Trophoblast cell (in vitro differentiated cells and primary cell): ENCODE data around the gene TMEM185A.
A peak's percentile ranks its signal among the peaks of the same experiment; 100 is the strongest.

ENCODE experiments used
- DNase-seq, 2 donors: peaks; one replicate each; pipeline ENCODE4 v3.0.0-alpha.2; 2016
- H2AFZ ChIP-seq: 2 replicates; pipeline ENCODE4 v1.6.1; 2013; ENCODE audit warnings: low read length, moderate library complexity, mild to moderate bottlenecking; ENCODE audit not compliant: insufficient read depth, poor library complexity
- H2AK5ac ChIP-seq: 2 replicates; pipeline ENCODE4 v1.6.1; 2013; ENCODE audit warnings: mild to moderate bottlenecking, low read length
- H2BK120ac ChIP-seq: 2 replicates; pipeline ENCODE4 v1.6.1; 2013; ENCODE audit warnings: low read length, mild to moderate bottlenecking, moderate library complexity; ENCODE audit not compliant: insufficient read depth, poor library complexity
- H2BK12ac ChIP-seq: 2 replicates; pipeline ENCODE4 v1.6.1; 2013; ENCODE audit warnings: mild to moderate bottlenecking, low read length, moderate library complexity
- H2BK5ac ChIP-seq: 2 replicates; pipeline ENCODE4 v1.6.1; 2013; ENCODE audit warnings: low read length, low read depth, moderate library complexity, mild to moderate bottlenecking; ENCODE audit not compliant: poor library complexity
- H3K14ac ChIP-seq: 2 replicates; pipeline ENCODE4 v1.6.1; 2013; ENCODE audit warnings: mild to moderate bottlenecking, low read length
- H3K18ac ChIP-seq: 2 replicates; pipeline ENCODE4 v1.6.1; 2013; ENCODE audit warnings: mild to moderate bottlenecking, low read length
- H3K23ac ChIP-seq: 2 replicates; pipeline ENCODE4 v1.6.1; 2013; ENCODE audit warnings: low read length
- H3K27ac ChIP-seq: 2 replicates; pipeline ENCODE4 v1.5.1; 2013; ENCODE audit warnings: low read depth, mild to moderate bottlenecking, inconsistent platforms, low read length, moderate library complexity
- H3K27me3 ChIP-seq: 2 replicates; pipeline ENCODE4 v1.6.1; 2013; ENCODE audit warnings: inconsistent platforms, mild to moderate bottlenecking, low read length, moderate library complexity; ENCODE audit not compliant: insufficient read depth
- H3K36me3 ChIP-seq, 2 experiments: 1 replicate in 1 of 2; 2 replicates in 1 of 2; pipeline ENCODE4 v1.6.1; 2013; ENCODE audit warnings: low read length in 2 of 2, mild to moderate bottlenecking in 2 of 2, moderate library complexity in 1 of 2; ENCODE audit not compliant: insufficient read depth in 2 of 2, control insufficient read depth in 1 of 2
- H3K4ac ChIP-seq: 2 replicates; pipeline ENCODE4 v1.6.1; 2013; ENCODE audit warnings: low read depth, mild to moderate bottlenecking, low read length, moderate library complexity
- H3K4me1 ChIP-seq, 2 experiments: 1 replicate in 1 of 2; 2 replicates in 1 of 2; pipeline ENCODE4 v1.6.1; 2013; ENCODE audit warnings: low read length in 2 of 2, mild to moderate bottlenecking in 2 of 2, moderate library complexity in 1 of 2; ENCODE audit not compliant: insufficient read depth in 2 of 2, control insufficient read depth in 1 of 2
- H3K4me2 ChIP-seq: 2 replicates; pipeline ENCODE4 v1.6.1; 2013; ENCODE audit warnings: inconsistent platforms, mild to moderate bottlenecking, low read length, moderate library complexity
- H3K4me3 ChIP-seq: 2 replicates; pipeline ENCODE4 v1.5.1; 2013; ENCODE audit warnings: mild to moderate bottlenecking, low read depth, low read length, inconsistent platforms
- H3K79me1 ChIP-seq: one replicate; pipeline ENCODE4 v1.6.1; 2013; ENCODE audit warnings: low read length
- H3K79me2 ChIP-seq: 2 replicates; pipeline ENCODE4 v1.6.1; 2013; ENCODE audit warnings: low read length, mild to moderate bottlenecking; ENCODE audit not compliant: control insufficient read depth, insufficient read depth, poor library complexity
- H3K9ac ChIP-seq: 2 replicates; pipeline ENCODE4 v1.6.1; 2013; ENCODE audit warnings: mild to moderate bottlenecking, low read length
- H3K9me3 ChIP-seq: 2 replicates; pipeline ENCODE4 v1.6.1; 2013; ENCODE audit warnings: low read depth, mild to moderate bottlenecking, control low read depth, inconsistent platforms, low read length; ENCODE audit not compliant: insufficient read depth
- H4K12ac ChIP-seq: 2 replicates; pipeline ENCODE4 v1.6.1; 2013; ENCODE audit warnings: low read depth, mild to moderate bottlenecking, low read length, moderate library complexity
- H4K8ac ChIP-seq: 2 replicates; pipeline ENCODE4 v1.6.1; 2013; ENCODE audit warnings: low read depth, mild to moderate bottlenecking, low read length, moderate library complexity
- H4K91ac ChIP-seq: one replicate; pipeline ENCODE4 v1.6.1; 2013; ENCODE audit warnings: low read depth, mild to moderate bottlenecking, low read length, moderate library complexity
- WGBS: extraction: QIAGEN DNeasy Blood & Tissue Kit; methylation state at CpG from one replicate; pipeline ENCODE4 v1.1.7; 2013; ENCODE audit warnings: missing lambda C conversion rate; ENCODE audit not compliant: insufficient read length, insufficient coverage; ENCODE audit errors: extremely low coverage; 5-methylcytosine and 5-hydroxymethylcytosine counted together

TMEM185A gene

DNA sequence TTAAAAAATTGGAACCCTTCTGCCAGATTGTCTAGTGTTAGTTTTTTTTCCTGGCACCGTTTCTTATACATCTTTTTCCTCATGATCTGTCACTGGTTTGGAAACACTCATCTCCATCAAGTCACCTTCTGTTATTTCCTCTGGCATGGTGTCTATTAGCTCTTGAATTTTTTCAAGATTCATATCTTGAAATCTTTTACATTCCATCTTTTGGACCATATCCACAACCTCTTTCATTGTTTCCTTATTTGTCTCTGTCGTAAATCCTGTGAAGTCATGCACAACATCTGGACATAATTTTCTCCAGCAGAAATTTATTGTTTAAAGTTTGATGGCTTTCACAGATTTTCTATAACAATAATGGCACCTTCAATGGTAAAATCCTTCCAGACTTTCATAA, 10.2 kb upstream of the TMEM185A start:
- Histone ChIP-seq H3K27me3 (no peaks in the 10 kb centered on the region), H2BK12ac (no peak overlapping the region), H4K8ac (no peak overlapping the region), H3K4me1 (no peaks in the 10 kb centered on the region), H2BK120ac (no peak overlapping the region), H3K4me2 (no peak overlapping the region), H3K14ac (no peak overlapping the region), H2BK5ac (no peak overlapping the region), H3K79me2 (no peaks in the 10 kb centered on the region), H2AFZ (no peak overlapping the region), H3K9ac (no peak overlapping the region), H4K12ac (no peak overlapping the region), H2AK5ac (no peak overlapping the region), H3K27ac (no peak overlapping the region), H3K18ac (no peak overlapping the region), H3K4ac (no peak overlapping the region), H3K9me3 (no peaks in the 10 kb centered on the region), H4K91ac (no peak overlapping the region), H3K79me1 (no peaks in the 10 kb centered on the region), H3K4me3 (no peak overlapping the region), H3K23ac (no peak overlapping the region), H3K36me3 (no peaks in the 10 kb centered on the region)
- no CpG with 5 or more reads among the region's 2 CpGs for WGBS
- peak in 1 of 2 donors; percentile 7 for DNase-seq

DNA sequence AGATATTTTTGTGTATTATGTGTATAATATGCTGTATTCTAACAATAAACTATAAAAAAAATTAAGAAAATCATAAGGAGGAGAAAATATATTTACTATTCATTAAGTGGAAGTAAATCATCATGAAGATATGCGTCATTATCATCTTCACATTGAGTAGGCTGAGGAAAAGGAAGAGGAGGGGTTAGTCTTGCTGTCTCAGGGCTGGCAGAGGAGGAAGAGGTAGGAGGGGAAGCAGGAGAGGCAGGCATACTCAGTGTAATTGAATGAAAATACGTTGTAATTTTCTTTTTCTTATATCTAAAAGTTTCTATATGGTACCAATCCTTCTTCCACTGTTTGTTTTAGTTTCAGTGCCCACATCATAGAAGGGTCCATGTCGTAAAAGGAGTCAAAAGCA, 9.8 kb upstream of the TMEM185A start:
- WGBS: no CpG with 5 or more reads among the region's 3 CpGs
- Histone ChIP-seq H3K4me3 (no peak overlapping the region), H3K4me1 (no peaks in the 10 kb centered on the region), H3K23ac (no peak overlapping the region), H3K36me3 (no peaks in the 10 kb centered on the region), H3K9ac (no peak overlapping the region), H2AK5ac (no peak overlapping the region), H2BK120ac (no peak overlapping the region), H3K4me2 (no peak overlapping the region), H3K27me3 (no peaks in the 10 kb centered on the region), H3K9me3 (no peaks in the 10 kb centered on the region), H3K27ac (no peak overlapping the region), H4K12ac (no peak overlapping the region), H4K91ac (no peak overlapping the region), H3K79me1 (no peaks in the 10 kb centered on the region), H3K79me2 (no peaks in the 10 kb centered on the region), H4K8ac (no peak overlapping the region), H2BK5ac (no peak overlapping the region), H3K18ac (no peak overlapping the region), H3K14ac (no peak overlapping the region), H2BK12ac (no peak overlapping the region), H3K4ac (no peak overlapping the region), H2AFZ (no peak overlapping the region)
- DNase-seq: no peak

DNA sequence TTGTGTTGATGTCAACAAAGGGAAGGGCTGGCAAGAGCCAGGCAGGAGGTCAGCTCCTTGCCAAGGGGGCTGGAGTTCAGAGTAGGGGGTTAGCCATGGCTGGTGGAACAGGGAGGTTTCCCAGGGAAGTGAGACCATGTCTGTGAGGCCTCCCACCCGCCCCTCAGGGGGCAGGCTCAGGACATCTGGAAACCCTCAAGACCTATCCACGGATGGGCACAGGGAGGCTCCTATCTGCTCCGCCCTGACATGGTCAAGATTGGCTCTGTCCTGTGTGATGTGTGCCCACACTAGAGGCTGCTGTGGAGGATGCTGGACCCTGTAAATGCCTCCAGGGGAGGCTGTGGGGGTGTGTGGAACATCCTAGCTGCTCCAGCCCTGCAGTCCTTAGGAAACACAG, 8.0 kb upstream of the TMEM185A start:
- Histone ChIP-seq H2BK5ac (no peak overlapping the region), H3K9me3 (no peaks in the 10 kb centered on the region), H4K91ac (no peak overlapping the region), H3K18ac (no peak overlapping the region), H3K4me3 (no peak overlapping the region), H2AK5ac (no peak overlapping the region), H3K4me1 (no peaks in the 10 kb centered on the region), H4K8ac (no peak overlapping the region), H3K27me3 (no peaks in the 10 kb centered on the region), H3K23ac (no peak overlapping the region), H3K36me3 (no peaks in the 10 kb centered on the region), H3K4me2 (no peak overlapping the region), H2AFZ (no peak overlapping the region), H3K4ac (no peak overlapping the region), H4K12ac (no peak overlapping the region), H3K79me1 (no peaks in the 10 kb centered on the region), H2BK12ac (no peak overlapping the region), H2BK120ac (no peak overlapping the region), H3K79me2 (no peaks in the 10 kb centered on the region), H3K9ac (no peak overlapping the region), H3K14ac (no peak overlapping the region), H3K27ac (no peak overlapping the region)
- DNase-seq: no peak
- WGBS: no CpG with 5 or more reads among the region's 3 CpGs

DNA sequence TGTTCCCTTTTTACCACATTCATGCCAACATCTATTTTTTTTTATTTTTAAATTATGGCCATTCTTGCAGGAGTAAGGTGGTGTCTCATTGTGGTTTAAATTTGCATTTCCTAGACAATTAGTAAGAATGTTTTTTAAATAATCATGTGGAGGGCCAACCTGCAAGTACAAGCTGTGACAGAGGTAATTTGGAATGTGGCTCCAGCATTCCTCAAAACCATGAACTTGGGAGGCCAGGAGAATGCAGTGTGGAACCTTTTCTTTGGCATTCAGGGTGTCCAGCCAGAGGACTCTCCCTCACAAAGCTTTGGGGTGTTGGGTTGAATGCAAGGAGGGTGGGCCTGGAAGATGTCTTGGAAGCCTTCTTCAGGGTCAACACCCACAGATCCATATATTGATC, 7.3 kb upstream of the TMEM185A start:
- Histone ChIP-seq H2BK12ac (no peak overlapping the region), H3K27me3 (no peaks in the 10 kb centered on the region), H4K8ac (no peak overlapping the region), H2AK5ac (no peak overlapping the region), H3K36me3 (no peaks in the 10 kb centered on the region), H3K23ac (no peak overlapping the region), H3K79me2 (no peaks in the 10 kb centered on the region), H3K18ac (no peak overlapping the region), H3K9ac (no peak overlapping the region), H3K4me3 (no peak overlapping the region), H3K4me1 (no peaks in the 10 kb centered on the region), H3K4ac (no peak overlapping the region), H2BK5ac (no peak overlapping the region), H4K12ac (no peak overlapping the region), H2BK120ac (no peak overlapping the region), H4K91ac (no peak overlapping the region), H3K27ac (no peak overlapping the region), H3K14ac (no peak overlapping the region), H3K79me1 (no peaks in the 10 kb centered on the region), H3K9me3 (no peaks in the 10 kb centered on the region), H2AFZ (no peak overlapping the region), H3K4me2 (no peak overlapping the region)
- peak in 1 of 2 donors; percentile 13 for DNase-seq

DNA sequence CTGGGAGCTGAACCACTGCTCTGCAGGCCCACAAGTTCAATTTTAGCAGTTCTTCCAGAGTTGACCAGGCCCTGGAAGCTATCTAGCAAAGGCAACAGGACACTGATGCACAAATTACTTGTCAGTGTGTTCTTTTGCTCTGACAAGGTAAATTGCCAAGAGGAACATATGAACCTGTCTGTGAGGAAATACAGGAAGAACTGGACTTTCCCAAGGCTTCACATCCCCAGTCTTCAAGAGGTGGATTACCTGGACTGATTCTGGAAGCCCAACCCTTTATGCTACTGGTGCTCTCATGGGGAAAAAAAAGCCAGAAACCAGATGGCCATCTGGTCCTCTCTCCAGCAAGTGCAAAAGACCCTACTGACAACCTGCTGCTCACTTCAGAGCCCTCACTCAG, 1.9 kb upstream of the TMEM185A start:
- Histone ChIP-seq H3K4me3 (no peak overlapping the region), H4K8ac (no peak overlapping the region), H3K9ac (no peak overlapping the region), H3K79me1 (peaks cover 3% of the 10 kb centered on the region), H4K12ac (no peak overlapping the region), H3K4me1 (peaks cover 0 to 2% of the 10 kb centered on the region in 2 experiments), H3K36me3 (no peaks in the 10 kb centered on the region), H3K18ac (no peak overlapping the region), H4K91ac (no peak overlapping the region), H3K4me2 (no peak overlapping the region), H3K23ac (no peak overlapping the region), H2AFZ (no peak overlapping the region), H3K4ac (no peak overlapping the region), H2BK120ac (no peak overlapping the region), H2AK5ac (no peak overlapping the region), H3K79me2 (no peaks in the 10 kb centered on the region), H3K9me3 (no peaks in the 10 kb centered on the region), H3K27me3 (no peaks in the 10 kb centered on the region), H3K14ac (no peak overlapping the region), H2BK5ac (no peak overlapping the region), H3K27ac (no peak overlapping the region), H2BK12ac (no peak overlapping the region)
- DNase-seq: no peak
